H9 (cell line): ENCODE data around the gene CSRNP3. TPM values are rescaled to one million over a fixed set of nuclear protein-coding genes. Genes with fewer than 3 reads are reported as not detected.

Experiments
- DNase-seq: peaks from one replicate; pipeline ENCODE4 v3.0.0-alpha.2; 2017
- H2AFZ ChIP-seq: one replicate; pipeline ENCODE4 v1.6.1; 2013; ENCODE audit warnings: mild to moderate bottlenecking, low read length, control low read depth, moderate library complexity
- H2AK5ac ChIP-seq: 2 replicates; pipeline ENCODE4 v1.6.1; 2013; ENCODE audit warnings: low read length, control low read depth, mixed read lengths; ENCODE audit not compliant: insufficient read length
- H2BK120ac ChIP-seq: one replicate; pipeline ENCODE4 v1.6.1; 2013; ENCODE audit warnings: low read depth, mild to moderate bottlenecking, low read length, control low read depth, inconsistent platforms; ENCODE audit not compliant: poor library complexity, severe bottlenecking
- H2BK12ac ChIP-seq: 2 replicates; pipeline ENCODE4 v1.6.1; 2013; ENCODE audit warnings: low read length, control low read depth, mixed read lengths, low read depth; ENCODE audit not compliant: insufficient read length
- H2BK15ac ChIP-seq: 2 replicates; pipeline ENCODE4 v1.6.1; 2013; ENCODE audit warnings: low read depth, low read length, control low read depth
- H2BK20ac ChIP-seq: one replicate; pipeline ENCODE4 v1.6.1; 2013; ENCODE audit warnings: low read depth, mild to moderate bottlenecking, low read length, control low read depth, inconsistent platforms; ENCODE audit not compliant: poor library complexity, severe bottlenecking
- H2BK5ac ChIP-seq: 2 replicates; pipeline ENCODE4 v1.6.1; 2013; ENCODE audit warnings: low read length, control low read depth, mixed read lengths; ENCODE audit not compliant: insufficient read length
- H3K14ac ChIP-seq: 2 replicates; pipeline ENCODE4 v1.6.1; 2013; ENCODE audit warnings: low read length, control low read depth; ENCODE audit not compliant: insufficient read depth
- H3K18ac ChIP-seq: 2 replicates; pipeline ENCODE4 v1.6.1; 2013; ENCODE audit warnings: low read depth, mild to moderate bottlenecking, mixed read lengths, low read length, control low read depth; ENCODE audit not compliant: insufficient read length
- H3K23ac ChIP-seq: 2 replicates; pipeline ENCODE4 v1.6.1; 2013; ENCODE audit warnings: low read length, control low read depth, mixed read lengths, low read depth; ENCODE audit not compliant: insufficient read length
- H3K23me2 ChIP-seq: 2 replicates; pipeline ENCODE4 v1.6.1; 2013; ENCODE audit warnings: low read depth, mild to moderate bottlenecking, mixed read lengths, low read length, control low read depth; ENCODE audit not compliant: insufficient read length, poor library complexity, severe bottlenecking
- H3K27ac ChIP-seq: 2 replicates; pipeline ENCODE4 v1.5.1; 2013; ENCODE audit warnings: low read length, control low read depth, mixed read lengths, low read depth; ENCODE audit not compliant: insufficient read length
- H3K27me3 ChIP-seq: 2 replicates; pipeline ENCODE4 v1.6.1; 2013; ENCODE audit warnings: low read length, control low read depth, inconsistent platforms; ENCODE audit not compliant: insufficient read depth
- H3K4ac ChIP-seq: 2 replicates; pipeline ENCODE4 v1.6.1; 2013; ENCODE audit warnings: low read depth, mild to moderate bottlenecking, control low read depth, inconsistent platforms, low read length, moderate library complexity
- H3K4me1 ChIP-seq: 2 replicates; pipeline ENCODE4 v1.6.1; 2013; ENCODE audit warnings: low read length, control low read depth, inconsistent platforms; ENCODE audit not compliant: insufficient read depth
- H3K4me2 ChIP-seq: 2 replicates; pipeline ENCODE4 v1.6.1; 2013; ENCODE audit warnings: low read length, control low read depth, mixed read lengths; ENCODE audit not compliant: insufficient read length, insufficient read depth
- H3K56ac ChIP-seq: 2 replicates; pipeline ENCODE4 v1.6.1; 2013; ENCODE audit warnings: low read depth, mild to moderate bottlenecking, mixed read lengths, low read length, control low read depth; ENCODE audit not compliant: insufficient read length
- H3K79me1 ChIP-seq: 2 replicates; pipeline ENCODE4 v1.6.1; 2013; ENCODE audit warnings: low read depth, mild to moderate bottlenecking, moderate library complexity, low read length, control low read depth, inconsistent platforms; ENCODE audit not compliant: insufficient read depth, poor library complexity, severe bottlenecking
- H3K79me2 ChIP-seq: 2 replicates; pipeline ENCODE4 v1.6.1; 2013; ENCODE audit warnings: low read length, control low read depth, inconsistent platforms; ENCODE audit not compliant: insufficient read depth
- H3K9ac ChIP-seq: 2 replicates; pipeline ENCODE4 v1.6.1; 2013; ENCODE audit warnings: low read length, control low read depth, mixed read lengths; ENCODE audit not compliant: insufficient read length; ENCODE audit errors: extremely low read depth
- H3K9me3 ChIP-seq: one replicate; pipeline ENCODE4 v1.6.1; 2013; ENCODE audit warnings: low read depth, low read length, inconsistent platforms; ENCODE audit not compliant: control insufficient read depth
- H3T11ph ChIP-seq: one replicate; pipeline ENCODE4 v1.6.1; 2013; ENCODE audit warnings: mild to moderate bottlenecking, low read length, control low read depth, inconsistent platforms
- H4K20me1 ChIP-seq: one replicate; pipeline ENCODE4 v1.6.1; 2013; ENCODE audit not compliant: control insufficient read depth, insufficient read length, insufficient read depth
- H4K5ac ChIP-seq: 2 replicates; pipeline ENCODE4 v1.6.1; 2013; ENCODE audit warnings: low read depth, mild to moderate bottlenecking, mixed read lengths, low read length, control low read depth; ENCODE audit not compliant: insufficient read length
- H4K8ac ChIP-seq: replicated peaks from 2 replicates; pipeline ENCODE4 v1.6.1; 2013; ENCODE audit warnings: low read length, control low read depth, mixed read lengths, low read depth; ENCODE audit not compliant: insufficient read length
- H4K91ac ChIP-seq: 2 replicates; pipeline ENCODE4 v1.6.1; 2013; ENCODE audit warnings: low read depth, mild to moderate bottlenecking, moderate library complexity, mixed read lengths, low read length, control low read depth; ENCODE audit not compliant: insufficient read length
- H3K27ac Mint-ChIP-seq, 3 experiments: 2 replicates in 2 of 3; 3 replicates in 1 of 3; pipeline ENCODE4 v1.8.0; 2020 to 2021; ENCODE audit warnings: mixed read lengths in 3 of 3, mild to moderate bottlenecking in 1 of 3, moderate library complexity in 1 of 3
- H3K27me3 Mint-ChIP-seq: 2 replicates; pipeline ENCODE4 v1.8.0; 2021; ENCODE audit warnings: low read depth, mild to moderate bottlenecking, moderate library complexity, mixed read lengths
- H3K36me3 Mint-ChIP-seq, 3 experiments: 2 replicates in 2 of 3; 3 replicates in 1 of 3; pipeline ENCODE4 v1.8.0; 2020 to 2021; ENCODE audit warnings: low read depth in 3 of 3, mixed read lengths in 3 of 3; ENCODE audit not compliant: insufficient read depth in 1 of 3
- H3K4me1 Mint-ChIP-seq, 2 experiments: 2 replicates each; pipeline ENCODE4 v1.8.0; 2020; ENCODE audit warnings: mixed read lengths in 2 of 2
- H3K4me3 Mint-ChIP-seq, 2 experiments: 2 replicates in 1 of 2; 3 replicates in 1 of 2; pipeline ENCODE4 v1.8.0; 2020 to 2021; ENCODE audit warnings: mild to moderate bottlenecking in 2 of 2, mixed read lengths in 2 of 2, moderate library complexity in 1 of 2
- H3K9me3 Mint-ChIP-seq, 2 experiments: 2 replicates in 1 of 2; 3 replicates in 1 of 2; pipeline ENCODE4 v1.8.0; 2020; ENCODE audit warnings: mild to moderate bottlenecking in 2 of 2, mixed read lengths in 2 of 2, moderate library complexity in 1 of 2
- WGBS: extraction: QIAGEN DNeasy Blood & Tissue Kit; methylation state at CpG from one replicate; pipeline ENCODE4 v1.1.7; 2013; ENCODE audit warnings: missing lambda C conversion rate, low lambda C conversion rate, mixed read lengths; ENCODE audit not compliant: insufficient read length; ENCODE audit errors: extremely low coverage; 5-methylcytosine and 5-hydroxymethylcytosine counted together
- total RNA-seq: library from RNA; stranded (reverse); gene quantifications from 2 replicates; pipeline ENCODE4 v1.2.1, GENCODE V29; 2021
- TF ChIP-seq, protein P1 (sequence below): fragments of 200-600 bp; sonication (generic); conservative IDR thresholded peaks from 3 replicates; pipeline ENCODE4 v1.8.0; 2021; ENCODE audit warnings: antibody characterized with exemption, mild to moderate bottlenecking

Gene CSRNP3
- total RNA-seq, 1 experiment from 2014 or later, result 3.6 TPM

- Histone ChIP-seq H3K4ac (no peak overlapping the region), H2BK12ac (no peak overlapping the region), H3T11ph (no peak overlapping the region), H4K20me1 (peaks cover 2% of the 10 kb centered on the region), H3K79me2 (no peaks in the 10 kb centered on the region), H2BK15ac (no peak overlapping the region), H2AK5ac (no peak overlapping the region), H3K56ac (no peak overlapping the region), H4K5ac (no peak overlapping the region), H4K8ac (no peak overlapping the region), H2BK120ac (no peak overlapping the region), H2BK20ac (no peak overlapping the region), H3K23me2 (no peaks in the 10 kb centered on the region), H4K91ac (no peak overlapping the region), H3K4me1 (peaks cover 2% of the 10 kb centered on the region; the same call in 1 of the 2 replicates), H3K18ac (no peak overlapping the region), H3K4me2 (no peak overlapping the region), H3K23ac (no peak overlapping the region), H3K14ac (no peak overlapping the region), H3K27ac (no peak overlapping the region), H2AFZ (no peak overlapping the region), H3K9me3 (no peaks in the 10 kb centered on the region), H3K9ac (no peak overlapping the region), H3K27me3 (no peaks in the 10 kb centered on the region), H3K79me1 (no peaks in the 10 kb centered on the region), H2BK5ac (no peak overlapping the region)
- no peaks in the 10 kb centered on the region for H3K36me3 Mint-ChIP-seq
- H3K9me3 Mint-ChIP-seq, result no peaks in the 10 kb centered on the region
- no peak overlapping the region for H3K4me3 Mint-ChIP-seq
- no peak overlapping the region for H3K27ac Mint-ChIP-seq
- no peak for DNase-seq
- no peaks in the 10 kb centered on the region for H3K27me3 Mint-ChIP-seq
- H3K4me1 Mint-ChIP-seq, result peaks cover 34 to 38% of the 10 kb centered on the region in 2 experiments
- TF ChIP-seq, protein P1, sequence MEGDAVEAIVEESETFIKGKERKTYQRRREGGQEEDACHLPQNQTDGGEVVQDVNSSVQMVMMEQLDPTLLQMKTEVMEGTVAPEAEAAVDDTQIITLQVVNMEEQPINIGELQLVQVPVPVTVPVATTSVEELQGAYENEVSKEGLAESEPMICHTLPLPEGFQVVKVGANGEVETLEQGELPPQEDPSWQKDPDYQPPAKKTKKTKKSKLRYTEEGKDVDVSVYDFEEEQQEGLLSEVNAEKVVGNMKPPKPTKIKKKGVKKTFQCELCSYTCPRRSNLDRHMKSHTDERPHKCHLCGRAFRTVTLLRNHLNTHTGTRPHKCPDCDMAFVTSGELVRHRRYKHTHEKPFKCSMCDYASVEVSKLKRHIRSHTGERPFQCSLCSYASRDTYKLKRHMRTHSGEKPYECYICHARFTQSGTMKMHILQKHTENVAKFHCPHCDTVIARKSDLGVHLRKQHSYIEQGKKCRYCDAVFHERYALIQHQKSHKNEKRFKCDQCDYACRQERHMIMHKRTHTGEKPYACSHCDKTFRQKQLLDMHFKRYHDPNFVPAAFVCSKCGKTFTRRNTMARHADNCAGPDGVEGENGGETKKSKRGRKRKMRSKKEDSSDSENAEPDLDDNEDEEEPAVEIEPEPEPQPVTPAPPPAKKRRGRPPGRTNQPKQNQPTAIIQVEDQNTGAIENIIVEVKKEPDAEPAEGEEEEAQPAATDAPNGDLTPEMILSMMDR, result no peak
- WGBS, result no CpG with 5 or more reads among the region's 1 CpG
Observed at GRCh38 chr2:165636959-165637358, 167.5 kb downstream of the CSRNP3 start.
